Trophoblast cell (in vitro differentiated cells and primary cell): ENCODE data around the gene AOAH.
"Not testable (repeated sequence)": the region's sequence is repeated elsewhere in the genome, so short reads cannot be mapped to it uniquely, and the experiment has no call there.

Source experiments
- DNase-seq, 2 donors: peaks; one replicate each; pipeline ENCODE4 v3.0.0-alpha.2; 2016
- H2AFZ ChIP-seq: 2 replicates; pipeline ENCODE4 v1.6.1; 2013; ENCODE audit warnings: low read length, moderate library complexity, mild to moderate bottlenecking; ENCODE audit not compliant: insufficient read depth, poor library complexity
- H2AK5ac ChIP-seq: 2 replicates; pipeline ENCODE4 v1.6.1; 2013; ENCODE audit warnings: mild to moderate bottlenecking, low read length
- H2BK120ac ChIP-seq: 2 replicates; pipeline ENCODE4 v1.6.1; 2013; ENCODE audit warnings: low read length, mild to moderate bottlenecking, moderate library complexity; ENCODE audit not compliant: insufficient read depth, poor library complexity
- H2BK12ac ChIP-seq: 2 replicates; pipeline ENCODE4 v1.6.1; 2013; ENCODE audit warnings: mild to moderate bottlenecking, low read length, moderate library complexity
- H2BK5ac ChIP-seq: 2 replicates; pipeline ENCODE4 v1.6.1; 2013; ENCODE audit warnings: low read length, low read depth, moderate library complexity, mild to moderate bottlenecking; ENCODE audit not compliant: poor library complexity
- H3K14ac ChIP-seq: 2 replicates; pipeline ENCODE4 v1.6.1; 2013; ENCODE audit warnings: mild to moderate bottlenecking, low read length
- H3K18ac ChIP-seq: 2 replicates; pipeline ENCODE4 v1.6.1; 2013; ENCODE audit warnings: mild to moderate bottlenecking, low read length
- H3K23ac ChIP-seq: 2 replicates; pipeline ENCODE4 v1.6.1; 2013; ENCODE audit warnings: low read length
- H3K27ac ChIP-seq: 2 replicates; pipeline ENCODE4 v1.5.1; 2013; ENCODE audit warnings: low read depth, mild to moderate bottlenecking, inconsistent platforms, low read length, moderate library complexity
- H3K27me3 ChIP-seq: 2 replicates; pipeline ENCODE4 v1.6.1; 2013; ENCODE audit warnings: inconsistent platforms, mild to moderate bottlenecking, low read length, moderate library complexity; ENCODE audit not compliant: insufficient read depth
- H3K36me3 ChIP-seq, 2 experiments: 1 replicate in 1 of 2; 2 replicates in 1 of 2; pipeline ENCODE4 v1.6.1; 2013; ENCODE audit warnings: low read length in 2 of 2, mild to moderate bottlenecking in 2 of 2, moderate library complexity in 1 of 2; ENCODE audit not compliant: insufficient read depth in 2 of 2, control insufficient read depth in 1 of 2
- H3K4ac ChIP-seq: 2 replicates; pipeline ENCODE4 v1.6.1; 2013; ENCODE audit warnings: low read depth, mild to moderate bottlenecking, low read length, moderate library complexity
- H3K4me1 ChIP-seq, 2 experiments: 1 replicate in 1 of 2; 2 replicates in 1 of 2; pipeline ENCODE4 v1.6.1; 2013; ENCODE audit warnings: low read length in 2 of 2, mild to moderate bottlenecking in 2 of 2, moderate library complexity in 1 of 2; ENCODE audit not compliant: insufficient read depth in 2 of 2, control insufficient read depth in 1 of 2
- H3K4me2 ChIP-seq: 2 replicates; pipeline ENCODE4 v1.6.1; 2013; ENCODE audit warnings: inconsistent platforms, mild to moderate bottlenecking, low read length, moderate library complexity
- H3K4me3 ChIP-seq: 2 replicates; pipeline ENCODE4 v1.5.1; 2013; ENCODE audit warnings: mild to moderate bottlenecking, low read depth, low read length, inconsistent platforms
- H3K79me1 ChIP-seq: one replicate; pipeline ENCODE4 v1.6.1; 2013; ENCODE audit warnings: low read length
- H3K79me2 ChIP-seq: 2 replicates; pipeline ENCODE4 v1.6.1; 2013; ENCODE audit warnings: low read length, mild to moderate bottlenecking; ENCODE audit not compliant: control insufficient read depth, insufficient read depth, poor library complexity
- H3K9ac ChIP-seq: 2 replicates; pipeline ENCODE4 v1.6.1; 2013; ENCODE audit warnings: mild to moderate bottlenecking, low read length
- H3K9me3 ChIP-seq: 2 replicates; pipeline ENCODE4 v1.6.1; 2013; ENCODE audit warnings: low read depth, mild to moderate bottlenecking, control low read depth, inconsistent platforms, low read length; ENCODE audit not compliant: insufficient read depth
- H4K12ac ChIP-seq: 2 replicates; pipeline ENCODE4 v1.6.1; 2013; ENCODE audit warnings: low read depth, mild to moderate bottlenecking, low read length, moderate library complexity
- H4K8ac ChIP-seq: 2 replicates; pipeline ENCODE4 v1.6.1; 2013; ENCODE audit warnings: low read depth, mild to moderate bottlenecking, low read length, moderate library complexity
- H4K91ac ChIP-seq: one replicate; pipeline ENCODE4 v1.6.1; 2013; ENCODE audit warnings: low read depth, mild to moderate bottlenecking, low read length, moderate library complexity
- WGBS: extraction: QIAGEN DNeasy Blood & Tissue Kit; methylation state at CpG from one replicate; pipeline ENCODE4 v1.1.7; 2013; ENCODE audit warnings: missing lambda C conversion rate; ENCODE audit not compliant: insufficient read length, insufficient coverage; ENCODE audit errors: extremely low coverage; 5-methylcytosine and 5-hydroxymethylcytosine counted together

AOAH gene

DNA sequence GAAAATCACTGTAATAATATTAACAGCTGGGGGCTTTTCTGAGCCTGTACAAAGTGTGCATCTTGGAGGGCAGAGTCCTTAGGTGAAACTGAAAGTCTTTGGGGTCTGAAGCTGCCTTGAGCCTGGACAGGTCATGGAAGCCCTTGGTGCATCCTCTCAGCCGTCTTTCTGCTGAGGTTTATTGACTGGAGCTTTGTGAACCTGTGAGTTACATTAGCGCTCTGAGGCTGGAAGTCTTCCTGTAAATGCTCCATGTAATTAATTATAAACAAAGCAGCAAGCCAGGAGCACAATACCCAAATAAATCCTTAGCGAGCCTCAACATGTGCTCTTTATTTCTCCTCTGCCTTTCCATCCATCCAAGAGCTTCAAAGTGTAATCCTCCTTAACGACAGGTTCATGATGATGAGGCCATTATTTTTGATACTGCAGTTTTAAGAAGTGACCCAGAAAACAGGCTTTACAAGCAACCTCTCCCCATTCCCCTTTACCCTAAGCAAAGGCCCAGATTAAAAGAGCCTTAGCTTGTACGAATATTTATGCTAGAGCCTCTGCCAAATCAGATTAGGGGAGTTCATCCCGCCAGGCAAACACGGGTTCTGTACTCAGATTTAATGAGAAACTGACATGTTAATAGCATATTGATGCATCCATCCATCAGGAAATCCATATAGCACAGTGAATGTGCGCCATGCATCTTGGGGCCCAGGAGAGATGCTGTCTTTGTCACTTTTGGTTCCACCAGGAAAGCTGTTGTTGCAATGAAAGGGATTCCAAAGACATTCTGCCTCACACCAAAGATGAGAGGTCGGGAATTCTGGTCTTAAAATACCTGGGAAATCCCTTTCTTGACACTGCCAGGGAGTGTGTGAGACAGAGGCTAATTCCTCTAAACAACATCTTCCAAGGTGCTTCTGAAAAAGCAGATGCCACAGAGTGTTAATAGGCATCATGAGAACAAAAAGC, 216.5 kb downstream of the AOAH start:
- Histone ChIP-seq H3K79me2 (no peaks in the 10 kb centered on the region), H4K12ac (no peak overlapping the region)

DNA sequence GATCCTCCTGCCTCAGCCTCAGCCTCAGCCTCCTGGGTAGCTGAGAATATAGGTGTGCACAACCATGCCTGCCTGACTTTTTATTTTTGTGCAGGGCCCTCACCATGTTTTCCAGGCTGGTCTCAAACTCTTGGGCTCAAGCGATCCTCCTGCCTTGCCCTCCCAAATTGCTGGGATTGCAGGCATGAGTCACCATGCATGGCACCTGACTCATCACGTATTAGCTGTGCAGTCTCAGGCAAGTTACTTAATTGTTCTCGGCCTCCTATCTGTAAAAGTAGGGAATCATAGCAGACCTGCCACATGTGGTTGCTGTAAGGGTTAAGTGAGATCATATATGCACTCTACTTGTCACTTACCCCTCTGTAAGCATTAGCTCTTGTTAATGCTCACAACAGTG, 217.5 kb downstream of the AOAH start:
- Histone ChIP-seq H4K8ac (no peak overlapping the region), H3K4me2 (no peak overlapping the region), H4K91ac (no peak overlapping the region), H3K27ac (no peak overlapping the region), H3K79me2 (no peaks in the 10 kb centered on the region), H2BK5ac (no peak overlapping the region), H3K9ac (no peak overlapping the region), H3K4me3 (no peak overlapping the region), H3K4ac (no peak overlapping the region), H3K27me3 (no peaks in the 10 kb centered on the region), H3K14ac (no peak overlapping the region), H3K36me3 (no peaks in the 10 kb centered on the region), H2AFZ (no peak overlapping the region), H3K79me1 (no peaks in the 10 kb centered on the region), H4K12ac (no peak overlapping the region), H2BK12ac (no peak overlapping the region), H2BK120ac (no peak overlapping the region), H3K4me1 (no peaks in the 10 kb centered on the region), H2AK5ac (no peak overlapping the region), H3K18ac (no peak overlapping the region), H3K23ac (no peak overlapping the region), H3K9me3 (no peaks in the 10 kb centered on the region)
- DNase-seq = peak; percentile 48 to 74
- no CpG with 5 or more reads among the region's 3 CpGs for WGBS

More for the DNA sequence above, 216.5 kb downstream of the AOAH start:
- Histone ChIP-seq H2BK12ac (no peak overlapping the region), H3K4me3 (no peak overlapping the region), H3K4me2 (no peak overlapping the region), H3K4ac (no peak overlapping the region), H3K27me3 (no peaks in the 10 kb centered on the region), H4K91ac (no peak overlapping the region), H4K8ac (no peak overlapping the region), H2BK5ac (no peak overlapping the region), H3K23ac (no peak overlapping the region), H3K18ac (no peak overlapping the region), H2AFZ (no peak overlapping the region), H3K79me1 (no peaks in the 10 kb centered on the region), H2BK120ac (no peak overlapping the region), H2AK5ac (no peak overlapping the region), H3K9me3 (no peaks in the 10 kb centered on the region), H3K27ac (no peak overlapping the region), H3K36me3 (no peaks in the 10 kb centered on the region), H3K14ac (no peak overlapping the region), H3K4me1 (no peaks in the 10 kb centered on the region), H3K9ac (no peak overlapping the region)
- no CpG with 5 or more reads among the region's 9 CpGs for WGBS
- DNase-seq = no peak

GRCh38 chr7:36506130-36506798, 218.0 kb downstream of the AOAH start:
- Histone ChIP-seq H2BK5ac (no peak overlapping the region), H3K36me3 (no peaks in the 10 kb centered on the region), H3K79me2 (no peaks in the 10 kb centered on the region), H4K91ac (no peak overlapping the region), H2AK5ac (no peak overlapping the region), H3K4me3 (no peak overlapping the region), H2AFZ (no peak overlapping the region), H3K18ac (no peak overlapping the region), H3K4ac (no peak overlapping the region), H4K8ac (no peak overlapping the region), H3K14ac (no peak overlapping the region), H4K12ac (no peak overlapping the region), H3K27me3 (no peaks in the 10 kb centered on the region), H3K9ac (no peak overlapping the region), H3K4me2 (no peak overlapping the region), H3K23ac (no peak overlapping the region), H3K27ac (no peak overlapping the region), H3K4me1 (no peaks in the 10 kb centered on the region), H2BK12ac (no peak overlapping the region), H3K79me1 (no peaks in the 10 kb centered on the region), H2BK120ac (no peak overlapping the region), H3K9me3 (no peaks in the 10 kb centered on the region)
- WGBS = no CpG with 5 or more reads among the region's 7 CpGs
- no peak for DNase-seq

DNA sequence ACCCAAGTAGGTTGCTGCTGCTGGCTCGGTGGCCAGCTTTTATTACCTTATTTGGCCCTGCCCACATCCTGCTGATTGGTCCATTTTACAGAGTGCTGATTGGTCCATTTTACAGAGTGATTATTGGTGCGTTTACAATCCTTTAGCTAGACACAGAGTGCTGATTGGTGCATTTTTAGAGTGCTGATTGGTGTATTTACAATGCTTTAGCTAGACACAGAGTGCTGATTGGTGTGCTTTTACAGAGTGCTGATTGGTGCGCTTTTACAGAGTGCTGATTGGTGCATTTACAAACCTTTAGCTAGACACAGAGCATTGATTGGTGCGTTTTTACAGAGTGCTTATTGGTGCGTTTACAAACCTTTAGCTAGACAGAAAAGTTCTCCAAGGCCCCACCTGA, 219.7 kb downstream of the AOAH start:
- H3K23ac ChIP-seq, H3K9me3 ChIP-seq, H3K14ac ChIP-seq, DNase-seq, H2AK5ac ChIP-seq, H3K79me2 ChIP-seq, H3K79me1 ChIP-seq, H2BK5ac ChIP-seq, H3K4me2 ChIP-seq, H3K36me3 ChIP-seq, H3K4ac ChIP-seq, H2AFZ ChIP-seq, H3K9ac ChIP-seq, H2BK12ac ChIP-seq, H3K18ac ChIP-seq, H4K8ac ChIP-seq, H3K27me3 ChIP-seq, H3K4me3 ChIP-seq, H4K91ac ChIP-seq, H4K12ac ChIP-seq, H2BK120ac ChIP-seq, H3K4me1 ChIP-seq, H3K27ac ChIP-seq: not testable (repeated sequence)
- no CpG with 5 or more reads among the region's 5 CpGs for WGBS
